Measurements from ENCODE around the gene ASB6. TPM values are rescaled to one million over a fixed set of nuclear protein-coding genes. Genes with fewer than 3 reads are reported as not detected.

The ASB6 gene
- total RNA-seq, 1 experiment from 2014 or later = 17.4 TPM

DNA sequence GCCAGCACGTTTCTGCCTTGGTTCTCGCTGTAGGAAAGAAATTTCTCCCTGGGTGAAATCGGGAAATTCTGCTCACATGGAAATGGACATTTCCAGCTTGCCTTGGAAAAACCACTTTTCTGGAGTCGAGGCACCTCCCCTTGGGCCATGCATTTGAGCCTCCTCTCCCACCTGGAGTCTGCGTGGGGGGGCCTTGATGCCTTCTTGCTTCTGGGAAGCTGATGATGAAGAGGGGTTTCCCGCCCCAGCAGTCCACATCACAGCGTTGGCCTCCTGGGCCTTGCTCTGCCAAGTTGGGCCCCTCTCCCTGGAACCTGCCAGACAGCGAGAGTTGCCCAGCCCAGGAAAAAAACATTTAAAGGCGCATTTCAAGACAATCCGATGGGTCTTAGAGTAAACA is 1.8 kb upstream of the ASB6 start:
- no peaks in the 10 kb centered on the region for H3K36me3 ChIP-seq (ENCODE audit: control insufficient read depth, insufficient read depth, low read length)
- H3K9me3 ChIP-seq = no peaks in the 10 kb centered on the region
- Mint-ChIP-seq H3K9me3 (ENCODE audit: unreplicated experiment) (no peaks in the 10 kb centered on the region), H3K4me3 (ENCODE audit: unreplicated experiment) (no peak overlapping the region), H3K36me3 (ENCODE audit: insufficient read depth, unreplicated experiment) (peaks cover 34% of the 10 kb centered on the region), H3K4me1 (ENCODE audit: low read depth, unreplicated experiment) (peaks cover 6% of the 10 kb centered on the region), H3K27me3 (ENCODE audit: insufficient read depth, unreplicated experiment) (no peaks in the 10 kb centered on the region), H3K27ac (ENCODE audit: unreplicated experiment) (no peak overlapping the region)
- H3K27me3 ChIP-seq (replicated peaks; ENCODE audit: control insufficient read depth, insufficient read depth, low read length) = no peaks in the 10 kb centered on the region
- POLR2A ChIA-PET = no interaction called here
- peaks cover 3% of the 10 kb centered on the region; the same call in 1 of the 2 replicates for H3K4me1 ChIP-seq
- no peak for DNase-seq
- TF ChIP-seq, protein P1, sequence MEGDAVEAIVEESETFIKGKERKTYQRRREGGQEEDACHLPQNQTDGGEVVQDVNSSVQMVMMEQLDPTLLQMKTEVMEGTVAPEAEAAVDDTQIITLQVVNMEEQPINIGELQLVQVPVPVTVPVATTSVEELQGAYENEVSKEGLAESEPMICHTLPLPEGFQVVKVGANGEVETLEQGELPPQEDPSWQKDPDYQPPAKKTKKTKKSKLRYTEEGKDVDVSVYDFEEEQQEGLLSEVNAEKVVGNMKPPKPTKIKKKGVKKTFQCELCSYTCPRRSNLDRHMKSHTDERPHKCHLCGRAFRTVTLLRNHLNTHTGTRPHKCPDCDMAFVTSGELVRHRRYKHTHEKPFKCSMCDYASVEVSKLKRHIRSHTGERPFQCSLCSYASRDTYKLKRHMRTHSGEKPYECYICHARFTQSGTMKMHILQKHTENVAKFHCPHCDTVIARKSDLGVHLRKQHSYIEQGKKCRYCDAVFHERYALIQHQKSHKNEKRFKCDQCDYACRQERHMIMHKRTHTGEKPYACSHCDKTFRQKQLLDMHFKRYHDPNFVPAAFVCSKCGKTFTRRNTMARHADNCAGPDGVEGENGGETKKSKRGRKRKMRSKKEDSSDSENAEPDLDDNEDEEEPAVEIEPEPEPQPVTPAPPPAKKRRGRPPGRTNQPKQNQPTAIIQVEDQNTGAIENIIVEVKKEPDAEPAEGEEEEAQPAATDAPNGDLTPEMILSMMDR (IDR thresholded peaks at IDR 0.05; ENCODE audit: insufficient read depth in 1 of 2, low read depth in 1 of 2, low read length in 1 of 2, severe bottlenecking in 1 of 2, unreplicated experiment in 1 of 2) = no peak
- no TSS peak for BruUV-seq (replicated peaks)
- intact Hi-C loops (cut with micrococcal nuclease; ENCODE audit: unreplicated experiment) = no loop called here
- H3K4me3 ChIP-seq (ENCODE audit: low read depth, low read length) = no peak overlapping the region
- CTCF ChIA-PET = interaction anchor here (0.5 to 0.7 kb wide), 2 partner anchors 20 to 79 kb away, joined by 5 to 7 read pairs; no protein-coding TSS in a partner anchor

DNA sequence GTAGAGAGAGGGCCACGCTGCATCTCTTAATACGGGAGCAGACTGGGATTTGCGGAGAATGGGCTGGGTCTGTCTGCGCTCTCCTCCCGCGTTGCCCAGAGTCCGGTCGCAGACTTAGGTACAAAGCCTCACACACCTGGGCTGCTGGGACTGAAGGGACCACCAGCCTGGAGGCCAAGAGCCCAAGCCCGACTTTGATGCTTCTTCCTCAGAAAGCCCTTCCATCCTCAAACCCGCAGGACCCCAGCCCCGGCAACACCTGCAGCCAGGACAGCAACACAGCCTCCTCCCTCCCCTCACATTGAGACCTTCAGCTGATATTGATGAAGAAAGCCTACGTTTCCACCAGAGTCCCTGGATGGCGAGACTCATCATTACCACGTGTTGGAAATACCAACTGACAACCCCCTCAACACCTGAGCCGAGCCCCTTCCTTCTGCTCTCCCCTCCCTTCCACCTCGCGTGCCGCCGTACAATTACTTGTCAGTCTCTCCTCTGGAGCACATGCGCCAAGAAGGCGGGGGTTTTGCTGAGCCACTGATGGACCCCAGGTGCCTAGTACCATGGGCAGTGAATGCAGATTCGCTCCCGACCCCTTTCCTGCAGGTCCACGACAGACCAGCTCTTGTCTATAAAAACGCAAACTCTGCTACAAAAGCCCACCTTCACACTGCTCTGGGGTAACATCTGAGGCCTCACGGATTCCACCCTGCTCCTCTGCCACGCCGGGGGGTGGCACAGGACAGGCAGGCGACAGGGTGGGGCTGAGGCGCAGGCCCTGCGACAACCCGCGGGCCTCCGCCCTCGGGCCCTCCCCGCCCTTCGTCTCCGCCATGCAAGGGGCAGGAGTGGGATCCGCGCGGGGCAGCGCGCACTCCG is 841 bp downstream of the ASB6 start:
- Mint-ChIP-seq H3K4me1 (ENCODE audit: low read depth, unreplicated experiment) (peaks cover 6% of the 10 kb centered on the region), H3K4me3 (ENCODE audit: unreplicated experiment) (peak overlapping the region; percentile 89), H3K36me3 (ENCODE audit: insufficient read depth, unreplicated experiment) (peaks cover 51% of the 10 kb centered on the region), H3K27me3 (ENCODE audit: insufficient read depth, unreplicated experiment) (no peaks in the 10 kb centered on the region), H3K9me3 (ENCODE audit: unreplicated experiment) (no peaks in the 10 kb centered on the region), H3K27ac (ENCODE audit: unreplicated experiment) (peak overlapping the region; percentile 85)
- POLR2A ChIA-PET = no interaction called here
- Histone ChIP-seq H3K9me3 (no peaks in the 10 kb centered on the region), H3K4me3 (ENCODE audit: low read depth, low read length) (peak overlapping the region; percentile 99), H3K4me1 (peaks cover 3% of the 10 kb centered on the region; the same call in 1 of the 2 replicates), H3K36me3 (ENCODE audit: control insufficient read depth, insufficient read depth, low read length) (no peaks in the 10 kb centered on the region), H3K27me3 (replicated peaks; ENCODE audit: control insufficient read depth, insufficient read depth, low read length) (no peaks in the 10 kb centered on the region)
- no peak for DNase-seq
- TSS peak; percentile 31 for BruUV-seq (replicated peaks)
- CTCF ChIA-PET = no interaction called here
- TF ChIP-seq, protein P1 (IDR thresholded peaks at IDR 0.05; ENCODE audit: insufficient read depth in 1 of 2, low read depth in 1 of 2, low read length in 1 of 2, severe bottlenecking in 1 of 2, unreplicated experiment in 1 of 2) = no peak
- intact Hi-C loops (cut with micrococcal nuclease; ENCODE audit: unreplicated experiment) = no loop called here

DNA sequence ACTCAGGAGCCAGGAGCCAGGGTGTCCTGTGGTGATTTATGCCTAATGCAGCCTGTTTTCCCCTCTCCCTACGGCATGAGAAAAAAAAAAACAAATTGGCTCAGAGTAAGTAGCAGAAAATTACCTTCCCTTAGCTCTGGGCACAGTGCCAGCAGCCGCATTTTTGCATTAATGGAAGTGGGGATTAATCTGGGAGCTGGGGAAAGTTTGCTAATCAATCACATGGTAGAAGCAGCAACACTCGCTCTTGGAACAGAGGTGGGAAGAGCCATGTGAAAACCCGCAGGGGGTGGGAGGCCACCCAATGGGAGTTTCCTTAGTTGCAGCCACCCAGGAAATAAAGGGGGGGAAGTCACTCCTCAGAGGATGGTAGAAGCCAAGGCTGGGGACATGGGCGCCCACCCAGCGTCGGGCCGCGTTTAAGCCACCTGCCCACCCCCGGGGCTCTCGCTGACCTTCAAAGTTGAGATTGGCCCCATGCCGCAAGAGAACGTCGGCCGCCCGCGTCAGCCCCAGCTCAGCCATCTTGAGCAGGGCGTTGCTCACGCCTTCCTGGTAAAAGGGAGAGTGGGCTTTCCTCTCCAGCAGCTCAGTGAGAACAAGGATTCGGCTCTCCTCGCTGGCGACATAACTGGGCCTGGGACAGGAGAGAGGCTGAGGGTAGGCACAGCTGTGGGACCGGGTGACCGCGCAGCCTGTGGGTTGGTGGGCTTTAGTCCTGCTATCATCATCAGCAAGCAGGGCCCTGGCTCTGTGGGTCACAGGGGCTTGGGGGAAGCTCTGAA is 1.7 kb downstream of the ASB6 start:
- intact Hi-C loops (cut with micrococcal nuclease; ENCODE audit: unreplicated experiment) = no loop called here
- no peaks in the 10 kb centered on the region for H3K9me3 Mint-ChIP-seq (ENCODE audit: unreplicated experiment)

More for the DNA sequence above, 1.7 kb downstream of the ASB6 start:
- no peaks in the 10 kb centered on the region for H3K36me3 ChIP-seq (ENCODE audit: control insufficient read depth, insufficient read depth, low read length)
- H3K4me3 Mint-ChIP-seq (ENCODE audit: unreplicated experiment) = peak overlapping the region; percentile 89
- no peak for DNase-seq
- H3K9me3 ChIP-seq = no peaks in the 10 kb centered on the region
- H3K27me3 ChIP-seq (replicated peaks; ENCODE audit: control insufficient read depth, insufficient read depth, low read length) = no peaks in the 10 kb centered on the region
- peaks cover 6% of the 10 kb centered on the region for H3K4me1 Mint-ChIP-seq (ENCODE audit: low read depth, unreplicated experiment)
- H3K4me3 ChIP-seq (ENCODE audit: low read depth, low read length) = peak overlapping the region; percentile 99
- TF ChIP-seq, protein P1 (IDR thresholded peaks at IDR 0.05; ENCODE audit: insufficient read depth in 1 of 2, low read depth in 1 of 2, low read length in 1 of 2, severe bottlenecking in 1 of 2, unreplicated experiment in 1 of 2) = no peak
- ChIA-PET POLR2A (no interaction called here), CTCF (interaction anchor here (1.4 to 1.6 kb wide), 2 partner anchors 10 to 16 kb away, joined by 4 to 5 read pairs; no protein-coding TSS in a partner anchor)
- H3K4me1 ChIP-seq = peaks cover 3% of the 10 kb centered on the region; the same call in 1 of the 2 replicates
- no peaks in the 10 kb centered on the region for H3K27me3 Mint-ChIP-seq (ENCODE audit: insufficient read depth, unreplicated experiment)
- no peak overlapping the region for H3K27ac Mint-ChIP-seq (ENCODE audit: unreplicated experiment)
- BruUV-seq (replicated peaks) = no TSS peak
- peaks cover 60% of the 10 kb centered on the region for H3K36me3 Mint-ChIP-seq (ENCODE audit: insufficient read depth, unreplicated experiment)

All from Caco-2 (cell line).